RWPE1 (cell line): ENCODE results near the gene B4GALT2.

Source experiments
- CTCF ChIA-PET: fragments of 350-600 bp; sonication (Branson Sonifier 250); formaldehyde crosslinking; extraction: SDS; loops from one replicate; lab custom pipeline; 2021; lab: Yijun Ruan, JAX
- POLR2A ChIA-PET: fragments of 400-600 bp; formaldehyde crosslinking; extraction: SDS; loops from one replicate; lab custom pipeline; 2020; ENCODE audit warnings: antibody characterized with exemption; ENCODE audit not compliant: low non-redundant PET; lab: Yijun Ruan, JAX
- DNase-seq: peaks from one replicate; pipeline ENCODE4 v3.0.0; 2012; ENCODE audit warnings: low spot score
- H3K27ac ChIP-seq: fragments of 450-650 bp; 2 replicates; pipeline ENCODE4 v1.5.1; 2017
- TF ChIP-seq, protein P1 (sequence below): fragments of 450-650 bp; conservative IDR thresholded peaks from 2 replicates; pipeline ENCODE4 v1.5.1; 2017; ENCODE audit warnings: low read depth, mild to moderate bottlenecking

B4GALT2 gene

DNA sequence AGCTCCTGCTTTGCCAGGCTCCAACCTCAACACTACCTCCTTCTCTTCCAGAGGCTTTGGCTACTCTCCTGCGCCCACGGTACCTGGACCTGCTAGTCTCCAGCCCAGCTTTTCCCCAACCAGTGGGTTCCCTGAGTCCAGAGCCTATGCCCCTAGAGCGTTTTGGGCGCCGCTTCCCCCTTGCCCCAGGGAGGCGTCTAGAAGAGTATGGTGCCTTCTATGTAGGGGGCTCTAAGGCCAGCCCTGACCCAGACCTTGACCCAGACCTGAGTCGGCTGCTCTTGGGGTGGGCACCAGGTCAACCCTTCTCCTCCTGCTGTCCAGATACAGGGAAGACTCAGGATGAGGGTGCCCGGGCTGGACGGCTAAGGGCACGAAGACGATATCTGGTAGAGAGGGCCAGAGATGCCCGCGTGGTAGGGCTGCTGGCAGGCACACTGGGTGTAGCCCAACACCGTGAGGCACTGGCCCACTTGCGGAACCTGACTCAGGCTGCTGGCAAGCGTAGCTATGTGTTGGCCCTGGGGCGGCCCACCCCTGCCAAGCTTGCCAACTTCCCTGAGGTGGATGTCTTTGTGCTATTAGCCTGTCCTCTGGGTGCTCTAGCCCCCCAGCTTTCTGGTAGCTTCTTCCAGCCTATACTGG is 7.6 kb upstream of the B4GALT2 start:
- no peak for DNase-seq
- no peak overlapping the region for H3K27ac ChIP-seq
- TF ChIP-seq, protein P1, sequence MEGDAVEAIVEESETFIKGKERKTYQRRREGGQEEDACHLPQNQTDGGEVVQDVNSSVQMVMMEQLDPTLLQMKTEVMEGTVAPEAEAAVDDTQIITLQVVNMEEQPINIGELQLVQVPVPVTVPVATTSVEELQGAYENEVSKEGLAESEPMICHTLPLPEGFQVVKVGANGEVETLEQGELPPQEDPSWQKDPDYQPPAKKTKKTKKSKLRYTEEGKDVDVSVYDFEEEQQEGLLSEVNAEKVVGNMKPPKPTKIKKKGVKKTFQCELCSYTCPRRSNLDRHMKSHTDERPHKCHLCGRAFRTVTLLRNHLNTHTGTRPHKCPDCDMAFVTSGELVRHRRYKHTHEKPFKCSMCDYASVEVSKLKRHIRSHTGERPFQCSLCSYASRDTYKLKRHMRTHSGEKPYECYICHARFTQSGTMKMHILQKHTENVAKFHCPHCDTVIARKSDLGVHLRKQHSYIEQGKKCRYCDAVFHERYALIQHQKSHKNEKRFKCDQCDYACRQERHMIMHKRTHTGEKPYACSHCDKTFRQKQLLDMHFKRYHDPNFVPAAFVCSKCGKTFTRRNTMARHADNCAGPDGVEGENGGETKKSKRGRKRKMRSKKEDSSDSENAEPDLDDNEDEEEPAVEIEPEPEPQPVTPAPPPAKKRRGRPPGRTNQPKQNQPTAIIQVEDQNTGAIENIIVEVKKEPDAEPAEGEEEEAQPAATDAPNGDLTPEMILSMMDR, result no peak
- POLR2A ChIA-PET, result no interaction called here
- CTCF ChIA-PET, result no interaction called here

- CTCF ChIA-PET, result interaction anchor here (1.2 kb wide), 1 partner anchor 40 kb away, joined by 3 read pairs; no protein-coding TSS in a partner anchor
- POLR2A ChIA-PET, result no interaction called here
- peak; percentile 32 for DNase-seq
- TF ChIP-seq, protein P1, result no peak
- H3K27ac ChIP-seq, result peak overlapping the region; percentile 90
Measured at GRCh38 chr1:43973981-43974442, 5.0 kb upstream of the B4GALT2 start.

GRCh38 chr1:43974443-43975248 is 4.4 kb upstream of the B4GALT2 start, which contains the start of gene ATP6V0B:
Gene ATP6V0B, plus strand, starts transcription at chr1:43974960. Its CDS starts 81 bp downstream, at chr1:43975041.
- DNase-seq, result peak; percentile 94
- ChIA-PET POLR2A (interaction anchor here (0.5 to 0.7 kb wide), 2 partner anchors 15 to 30 kb away, joined by 3 to 5 read pairs; no protein-coding TSS in a partner anchor), CTCF (interaction anchor here (1.2 kb wide), 2 partner anchors 40 to 44 kb away, joined by 3 read pairs; no protein-coding TSS in a partner anchor)
- TF ChIP-seq, protein P1, result no peak
- H3K27ac ChIP-seq, result peak within 1 kb of the TSS; percentile 90

DNA sequence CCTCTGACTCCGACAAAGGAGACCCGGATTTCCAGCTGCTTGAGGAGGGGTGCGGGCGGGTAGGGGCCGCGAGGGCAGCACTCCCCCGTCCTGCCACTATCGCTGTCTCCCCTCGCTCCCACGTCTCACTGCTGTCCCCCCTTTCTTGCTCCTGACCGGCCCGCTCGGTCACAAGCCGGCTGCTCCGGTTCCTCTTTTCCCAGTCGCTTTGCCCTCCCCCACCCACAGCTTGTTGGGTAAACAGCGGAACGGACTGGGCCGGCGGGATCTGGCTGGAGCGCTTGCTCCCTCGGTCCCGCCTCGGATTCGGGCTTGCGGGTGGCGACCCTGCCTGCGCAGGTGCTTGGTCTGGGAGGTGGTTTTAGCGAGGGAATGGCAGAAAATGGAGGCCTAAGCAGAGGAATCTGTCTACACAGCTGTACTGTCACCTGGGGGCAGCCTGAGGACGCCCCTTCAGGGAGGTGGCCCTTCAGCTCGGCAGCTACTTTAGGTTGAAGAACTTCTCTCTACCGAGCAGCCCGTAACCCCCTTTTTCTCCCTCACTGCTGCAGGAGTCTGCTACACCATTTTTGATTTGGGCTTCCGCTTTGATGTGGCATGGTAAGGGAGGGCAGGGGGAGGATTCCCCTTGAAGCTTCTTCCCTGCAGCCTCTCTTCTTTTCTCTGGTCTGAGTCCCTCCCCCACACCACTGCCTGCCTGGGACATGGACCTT is 3.6 kb upstream of the B4GALT2 start:
- CTCF ChIA-PET, result interaction anchor here (0.6 to 1.2 kb wide), 4 partner anchors 45 to 212 kb away, joined by 3 to 4 read pairs (median 4); no protein-coding TSS in a partner anchor
- TF ChIP-seq, protein P1, result no peak
- peak overlapping the region; percentile 90 for H3K27ac ChIP-seq
- DNase-seq, result peak; percentile 37
- POLR2A ChIA-PET, result interaction anchor here (0.5 to 0.7 kb wide), 4 partner anchors 15 to 212 kb away, joined by 3 to 5 read pairs (median 5); no protein-coding TSS in a partner anchor

- POLR2A ChIA-PET, result no interaction called here
- TF ChIP-seq, protein P1, result no peak
- CTCF ChIA-PET, result interaction anchor here (0.8 to 1.2 kb wide), 3 partner anchors 45 to 213 kb away, joined by 3 to 4 read pairs (median 3); no protein-coding TSS in a partner anchor
- DNase-seq, result no peak
- peak overlapping the region; percentile 90 for H3K27ac ChIP-seq
Measured at GRCh38 chr1:43976045-43976444, 3.0 kb upstream of the B4GALT2 start.
